GM03348 (cell line): ENCODE results near the gene GRIK1.

ENCODE experiments used
- DNase-seq: peaks from one replicate; pipeline ENCODE4 v3.0.0; 2012; ENCODE audit warnings: low spot score

GRIK1 gene

DNA sequence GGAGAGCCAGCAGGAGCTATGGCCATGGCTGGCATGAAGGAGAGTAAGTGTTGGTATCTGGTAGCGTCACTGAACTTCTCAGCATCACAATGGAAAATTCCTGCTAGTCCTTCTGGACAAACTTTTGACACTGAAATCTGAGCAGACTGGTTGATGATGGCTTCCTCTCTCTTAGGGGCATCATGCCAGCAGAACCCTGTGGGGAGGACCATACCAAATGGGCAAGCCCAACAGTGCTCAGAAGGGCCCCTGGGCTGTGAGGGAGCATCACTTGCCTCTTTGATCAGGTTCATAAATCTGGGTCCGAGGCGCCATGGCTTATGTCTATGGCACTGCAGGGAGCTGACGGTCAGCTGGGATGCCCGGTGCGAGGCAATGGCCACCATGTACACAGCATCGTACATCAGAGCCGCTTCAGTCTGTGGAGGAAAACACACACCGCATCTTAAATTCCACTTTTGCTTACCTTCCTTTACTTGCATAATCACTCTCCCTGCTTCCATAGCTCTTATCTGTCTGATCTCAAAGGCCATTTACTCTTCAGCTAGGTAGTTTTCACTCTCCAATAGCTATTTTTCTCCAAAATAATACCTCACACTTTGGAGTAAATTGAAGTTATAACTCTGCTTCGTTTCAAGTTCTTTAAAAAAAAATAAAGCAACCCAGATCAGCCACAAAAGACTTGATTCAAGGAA lies 297.1 kb downstream of the GRIK1 start:
- no peak for DNase-seq

DNA sequence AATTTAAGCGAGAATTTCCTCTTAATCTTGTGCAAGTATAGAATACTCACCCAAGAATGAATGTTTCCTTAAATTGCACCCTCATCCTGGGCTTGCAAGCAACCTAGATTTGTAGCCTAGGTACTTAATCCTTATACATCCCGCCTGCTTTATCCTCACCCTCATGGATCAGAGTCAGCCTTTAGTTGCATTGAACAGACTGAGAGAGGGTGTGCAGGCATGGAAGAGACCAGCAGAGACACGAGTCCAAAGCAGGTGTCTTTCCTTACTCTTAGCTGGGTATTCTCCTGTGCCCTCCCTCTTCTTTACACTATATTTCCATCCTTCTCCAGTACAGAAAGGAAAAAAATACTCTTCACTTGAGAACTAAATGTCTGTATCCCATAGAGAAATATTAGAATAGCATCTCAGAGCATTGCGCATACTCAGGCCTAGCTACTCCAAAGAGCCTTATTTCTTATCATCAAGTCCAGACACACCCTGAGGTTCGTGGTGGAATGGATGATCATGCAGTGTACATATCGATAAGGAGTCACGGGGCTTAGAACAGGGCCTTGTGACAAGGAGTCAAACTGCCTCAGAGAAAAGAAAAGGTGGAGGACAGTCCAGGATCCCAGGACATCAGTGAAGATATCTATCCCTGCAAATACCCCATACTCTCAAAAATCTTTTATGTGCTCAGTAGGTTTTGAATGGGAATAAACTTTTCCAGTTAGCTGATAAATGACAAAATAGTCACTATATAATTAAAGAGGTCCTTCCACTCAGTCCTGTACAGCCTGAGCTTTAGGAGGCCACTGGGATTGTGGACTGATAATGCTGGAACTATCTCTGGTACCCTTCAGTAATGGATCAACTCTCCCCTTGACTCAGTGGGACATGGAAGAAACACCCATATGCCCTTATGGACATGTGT lies 297.9 kb downstream of the GRIK1 start:
- DNase-seq = no peak

DNA sequence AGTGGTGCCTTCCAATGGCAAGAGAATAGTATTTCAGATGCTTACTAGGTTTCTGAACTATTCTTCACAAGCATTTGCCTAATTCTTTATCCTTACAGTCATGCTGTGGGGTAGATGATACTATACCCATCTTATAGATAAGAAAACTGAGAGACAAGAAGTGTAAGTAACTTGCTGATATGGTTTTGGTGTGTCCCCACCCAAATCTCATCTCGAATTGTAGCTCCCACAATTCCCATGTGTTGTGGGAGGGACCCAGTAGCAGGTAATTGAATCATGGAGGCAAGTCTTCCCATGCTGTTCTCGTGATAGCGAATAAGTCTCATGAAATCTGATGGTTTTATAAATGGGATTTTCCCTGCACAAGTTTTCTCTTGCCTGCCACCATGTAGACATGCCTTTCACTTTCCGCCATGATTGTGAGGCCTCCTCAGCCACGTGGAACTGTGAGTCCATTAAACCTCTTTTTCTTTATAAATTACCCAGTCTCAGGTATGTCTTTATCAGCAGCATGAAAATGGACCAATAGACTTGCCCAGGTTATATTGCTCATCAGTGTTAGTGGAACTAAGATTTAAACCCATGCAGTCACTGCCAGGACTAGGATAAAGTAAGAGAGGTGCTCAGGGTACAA lies 298.7 kb downstream of the GRIK1 start:
- no peak for DNase-seq

DNA sequence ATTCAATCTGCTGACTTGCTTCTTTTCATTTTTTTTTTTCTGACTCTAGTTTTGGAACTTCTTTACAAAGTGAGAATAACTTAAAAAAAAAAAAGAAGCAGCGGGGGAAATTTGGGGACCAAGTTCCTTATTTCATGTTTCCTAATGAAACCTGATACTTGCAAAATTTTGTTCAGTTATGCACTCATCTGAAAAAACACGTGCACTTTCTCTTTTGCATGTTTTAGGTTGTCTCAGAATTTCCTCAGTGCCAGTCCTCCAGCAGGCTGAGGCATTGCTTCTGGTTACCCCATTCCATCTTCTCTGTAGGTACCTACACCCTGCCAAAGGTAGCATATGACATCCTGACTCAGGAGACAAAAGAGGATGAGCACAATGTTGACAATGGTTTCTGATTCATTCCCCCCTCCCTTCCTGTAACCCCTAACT lies 299.7 kb downstream of the GRIK1 start:
- DNase-seq = no peak

DNA sequence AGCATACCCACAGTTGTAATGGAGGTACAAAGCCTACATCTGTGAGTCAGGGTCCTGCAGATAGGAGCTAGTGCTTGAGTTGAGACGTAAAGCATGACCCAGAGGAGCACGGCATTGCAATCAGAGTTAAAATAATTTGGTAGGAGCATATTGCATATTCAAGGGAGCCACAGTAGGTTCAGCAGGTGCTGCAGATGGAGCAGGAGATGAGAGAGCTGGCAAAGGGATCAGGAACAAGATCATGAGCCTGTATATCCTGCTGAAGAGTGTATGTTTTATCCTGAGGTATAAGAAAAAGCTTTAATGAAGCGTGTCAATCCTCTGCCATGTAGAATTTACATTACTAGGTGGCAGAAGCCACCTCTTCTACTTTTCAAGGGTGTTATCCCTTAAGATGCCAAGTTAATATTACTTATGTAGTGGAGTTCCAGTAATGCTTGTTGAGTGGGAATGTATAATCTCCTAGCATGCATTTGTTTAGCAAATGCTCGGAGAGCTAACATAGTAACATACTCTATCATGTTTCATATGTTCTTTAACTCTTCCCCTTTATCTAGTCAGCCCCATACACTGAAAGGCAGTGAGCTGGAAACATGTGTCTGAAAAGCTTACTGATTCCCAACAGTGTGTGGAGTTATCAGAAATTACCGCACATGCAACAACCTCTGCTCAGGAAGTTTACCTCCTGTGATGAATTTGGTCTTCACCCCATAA lies 300.3 kb downstream of the GRIK1 start:
- DNase-seq = no peak

DNA sequence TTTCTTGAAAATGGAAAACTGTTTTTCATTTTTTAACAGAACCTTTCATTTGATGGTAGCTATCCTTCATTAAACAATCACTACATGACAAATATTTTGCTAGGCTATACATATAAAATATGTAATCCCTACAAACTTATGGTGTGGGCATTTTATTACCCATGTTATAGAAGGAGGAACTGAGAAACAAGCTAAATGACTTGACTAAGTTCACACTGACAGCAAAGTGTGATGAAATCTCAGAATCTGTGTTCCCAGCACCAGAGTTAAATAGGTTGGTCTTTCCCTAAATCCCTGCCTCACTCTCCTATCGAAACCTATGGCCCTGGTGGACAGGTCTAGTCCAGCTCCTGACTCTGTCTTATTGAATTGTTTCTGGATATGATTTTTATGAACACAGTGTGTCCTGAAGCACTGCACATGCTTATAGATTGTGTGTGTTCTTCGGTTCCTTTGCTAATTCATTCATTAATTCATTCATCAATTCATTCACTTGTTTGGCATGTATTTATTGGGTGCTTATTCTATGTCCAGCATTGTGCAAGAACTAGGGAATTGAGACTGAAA lies 301.0 kb downstream of the GRIK1 start:
- DNase-seq = no peak

DNA sequence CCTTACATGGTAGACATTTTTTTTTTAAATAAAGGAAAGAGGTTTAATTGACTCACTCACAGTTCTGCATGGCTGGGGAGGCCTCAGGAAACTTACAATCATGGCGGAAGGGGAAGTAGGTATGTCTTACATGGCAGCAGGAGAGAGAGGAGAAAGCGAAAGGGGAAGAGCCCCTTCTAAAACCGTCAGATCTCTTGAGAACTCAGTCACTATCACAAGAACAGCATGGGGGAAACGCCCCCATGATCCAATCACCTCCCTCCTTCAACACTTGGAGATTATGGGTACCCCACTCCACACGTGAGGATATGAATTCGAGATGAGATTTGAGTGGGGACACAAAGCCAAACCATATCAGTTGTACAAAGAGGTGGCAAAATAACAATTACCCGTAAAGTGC lies 301.7 kb downstream of the GRIK1 start:
- DNase-seq = no peak

DNA sequence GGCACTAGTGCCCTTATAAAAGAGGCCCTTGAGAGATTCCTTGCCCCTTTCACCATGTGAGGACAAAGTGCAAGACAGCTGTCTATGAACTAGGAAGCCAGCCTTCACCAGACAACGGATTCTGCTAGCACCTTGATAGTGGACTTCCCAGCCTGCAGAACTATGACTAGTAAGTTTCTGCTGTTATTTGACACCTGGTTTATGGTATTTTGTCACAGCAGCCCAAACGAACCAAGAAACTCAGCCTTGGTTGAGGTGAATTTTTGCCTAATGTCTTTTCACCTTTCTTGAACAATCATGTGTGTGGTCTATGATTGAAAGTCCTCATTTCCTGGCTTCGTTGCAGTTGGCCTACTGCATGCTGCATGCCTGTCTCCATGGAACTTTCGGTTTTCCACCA lies 302.2 kb downstream of the GRIK1 start:
- no peak for DNase-seq

DNA sequence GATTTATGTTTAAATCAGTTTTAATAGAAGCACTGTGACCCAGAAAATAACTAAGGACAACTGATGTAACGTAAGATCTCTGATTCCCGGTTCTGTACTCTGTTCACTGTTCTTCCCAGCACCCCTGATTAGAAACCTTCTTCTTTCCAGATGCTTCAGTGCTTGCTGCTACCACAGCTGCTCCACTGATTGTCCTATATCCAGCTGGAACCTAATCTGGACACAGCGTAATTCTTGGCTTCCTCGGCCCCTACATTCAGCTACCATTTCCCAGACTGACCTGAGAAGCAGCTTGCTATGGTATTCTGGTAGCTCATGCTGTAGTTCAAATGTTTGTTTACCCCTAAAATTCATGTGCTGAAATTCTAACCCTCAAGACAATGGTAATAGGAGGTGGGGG lies 302.7 kb downstream of the GRIK1 start:
- no peak for DNase-seq

DNA sequence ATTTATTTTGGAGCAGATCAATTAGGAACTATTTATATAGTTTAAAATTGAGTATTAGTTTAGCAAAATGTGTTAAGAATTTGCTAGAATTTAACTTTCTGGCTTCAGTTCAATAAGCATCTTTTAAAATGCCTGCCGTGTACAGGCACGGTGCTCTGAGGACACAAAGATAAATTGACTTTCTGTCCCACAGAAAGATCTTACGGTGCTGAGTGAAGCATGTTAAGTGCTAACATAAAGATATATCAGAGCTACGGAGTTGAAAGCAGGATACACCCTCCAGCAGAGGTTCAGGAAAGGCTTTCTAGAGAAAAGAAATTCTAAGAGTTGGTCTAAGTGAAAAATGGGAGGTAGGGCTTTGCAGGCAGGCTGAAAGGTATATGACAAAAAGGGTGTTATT lies 305.4 kb downstream of the GRIK1 start:
- no peak for DNase-seq

DNA sequence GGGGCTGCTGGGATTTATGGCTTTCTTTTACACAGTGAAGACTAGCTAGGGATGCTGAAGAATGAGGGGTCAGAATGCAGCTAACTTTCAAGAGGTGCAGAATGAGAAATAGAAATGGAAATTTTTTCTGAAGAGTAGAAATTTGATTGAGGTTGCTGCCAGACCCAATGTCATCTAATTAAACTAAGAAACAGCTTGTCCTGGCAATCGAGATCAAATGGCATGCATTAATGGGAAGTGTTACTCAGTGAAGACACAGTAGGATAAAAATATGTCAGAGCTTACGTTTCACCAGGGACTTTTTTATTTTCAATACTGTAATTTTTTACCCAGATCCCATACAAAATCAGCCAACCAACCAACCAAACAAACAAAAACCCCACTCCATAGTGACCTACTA lies 306.0 kb downstream of the GRIK1 start:
- DNase-seq = no peak

DNA sequence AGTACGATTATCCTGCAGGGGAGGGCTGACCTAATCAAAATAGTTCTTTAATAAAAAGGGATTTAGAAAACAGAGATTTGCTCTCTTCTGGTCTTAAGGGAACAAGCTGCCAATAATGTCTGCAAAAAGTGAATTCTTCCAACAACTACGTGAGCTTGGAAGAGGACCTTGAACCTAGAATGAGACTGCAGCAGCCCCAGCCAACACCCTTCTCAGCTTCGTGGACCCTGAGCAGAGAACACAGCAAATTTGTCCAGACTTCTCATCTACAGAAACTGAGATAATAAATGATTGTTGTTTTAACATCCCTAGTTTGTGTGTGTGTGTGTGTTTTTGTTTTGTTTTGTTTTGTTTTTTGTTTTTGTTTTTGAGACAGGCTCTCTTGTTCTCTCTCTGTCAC lies 309.4 kb downstream of the GRIK1 start:
- DNase-seq = no peak

DNA sequence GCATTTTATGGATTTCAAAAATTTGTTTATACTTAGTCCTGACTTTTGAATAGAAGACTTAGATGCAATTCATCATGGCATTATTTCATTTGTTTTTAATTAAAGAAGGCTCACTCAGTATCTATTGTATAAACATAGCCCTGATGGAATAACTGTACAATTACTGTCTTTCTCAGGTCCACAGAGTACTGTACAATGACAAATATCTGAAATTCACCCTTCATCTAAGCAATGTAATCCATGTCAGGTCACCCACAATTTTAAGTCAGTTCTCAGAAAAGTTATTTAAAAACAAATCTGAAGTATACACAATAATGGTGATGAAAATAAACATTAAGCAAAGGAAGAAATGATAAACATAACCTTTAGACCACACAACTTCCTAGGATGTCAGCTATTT lies 311.9 kb downstream of the GRIK1 start:
- no peak for DNase-seq

DNA sequence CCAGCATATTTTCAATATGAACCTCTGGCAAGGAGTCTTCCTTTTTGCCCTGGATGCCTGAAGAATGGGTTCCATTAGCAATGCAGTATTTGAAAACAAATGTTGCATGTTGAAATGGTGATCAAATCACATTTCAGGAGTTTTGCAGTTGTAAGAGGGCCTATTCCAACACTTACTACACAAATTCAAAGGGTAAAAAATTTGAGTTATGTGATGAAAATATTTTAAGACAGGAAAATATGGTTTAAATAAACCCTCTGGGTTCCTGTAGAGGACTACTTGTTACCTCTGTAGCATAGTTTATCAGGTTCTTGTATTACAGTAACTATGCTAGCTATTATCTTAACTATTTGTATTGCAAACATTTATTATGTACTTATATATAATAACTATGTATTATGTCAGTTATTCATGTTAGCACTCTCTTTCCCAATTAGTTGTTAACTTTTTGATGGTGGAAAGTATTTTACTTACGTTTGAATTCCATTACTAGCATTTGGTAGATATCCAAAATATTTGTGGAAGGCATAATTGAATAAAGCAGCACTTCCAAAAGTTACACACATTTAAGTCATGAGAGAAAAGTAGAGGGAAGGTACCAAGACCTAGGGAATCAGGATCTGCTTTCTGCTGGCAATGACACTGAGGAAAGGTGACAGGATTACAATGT lies 312.9 kb downstream of the GRIK1 start:
- DNase-seq = no peak

DNA sequence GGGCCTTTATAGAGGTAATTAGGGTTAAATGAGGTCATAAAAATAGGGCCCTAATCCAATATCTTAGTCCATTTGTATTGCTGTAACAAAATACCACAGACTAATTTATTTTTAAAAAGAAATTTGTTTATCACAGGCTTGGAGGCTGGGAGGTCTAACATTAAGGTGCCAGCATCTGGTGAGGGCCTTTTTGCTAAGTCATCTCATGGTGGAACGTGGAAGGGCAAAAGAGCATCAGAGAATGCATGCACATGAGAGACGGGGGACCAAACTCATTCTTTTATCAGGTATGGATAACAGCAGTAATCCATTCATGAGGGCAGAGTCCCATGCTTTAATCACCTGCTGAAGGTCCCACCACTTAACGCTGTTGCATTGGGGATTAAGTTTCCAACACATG lies 313.8 kb downstream of the GRIK1 start:
- no peak for DNase-seq

DNA sequence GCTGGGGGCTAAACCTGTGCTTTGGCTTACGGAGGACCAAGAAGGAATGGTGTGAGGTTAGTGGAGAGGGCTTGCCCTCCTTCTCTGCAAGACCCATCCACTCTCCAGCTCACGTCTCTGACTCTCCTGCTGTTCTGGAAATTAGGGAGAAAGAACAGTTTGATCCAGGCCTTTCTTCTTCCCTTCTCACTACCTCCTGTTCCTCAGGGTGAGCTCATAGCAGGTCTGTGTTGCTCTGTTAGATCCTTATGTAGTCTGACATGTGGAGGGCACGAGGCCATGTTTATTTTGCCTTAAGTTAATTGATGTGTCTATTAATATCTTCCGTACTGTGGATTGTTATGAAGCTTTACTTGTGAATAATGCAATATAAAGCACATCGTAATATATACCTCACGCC lies 315.0 kb downstream of the GRIK1 start:
- DNase-seq = no peak

DNA sequence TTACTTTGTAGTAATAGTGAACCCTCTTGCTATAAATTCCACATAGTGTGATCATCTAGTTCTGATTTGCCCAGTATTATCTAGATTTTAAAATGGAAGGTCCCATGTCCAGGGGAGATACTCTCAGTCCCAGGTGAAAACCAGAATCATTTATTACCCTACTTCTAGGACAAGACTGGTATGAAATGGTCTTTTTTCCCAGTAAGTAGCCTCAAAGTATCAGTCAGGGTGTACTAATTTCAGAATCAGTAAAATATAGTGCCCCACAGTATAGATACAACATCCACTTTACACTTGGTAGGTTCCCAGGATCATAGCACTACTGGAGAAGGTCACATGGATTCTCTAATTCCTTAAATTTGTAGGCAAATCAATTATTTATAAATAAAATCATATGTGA lies 318.3 kb downstream of the GRIK1 start:
- DNase-seq = no peak

DNA sequence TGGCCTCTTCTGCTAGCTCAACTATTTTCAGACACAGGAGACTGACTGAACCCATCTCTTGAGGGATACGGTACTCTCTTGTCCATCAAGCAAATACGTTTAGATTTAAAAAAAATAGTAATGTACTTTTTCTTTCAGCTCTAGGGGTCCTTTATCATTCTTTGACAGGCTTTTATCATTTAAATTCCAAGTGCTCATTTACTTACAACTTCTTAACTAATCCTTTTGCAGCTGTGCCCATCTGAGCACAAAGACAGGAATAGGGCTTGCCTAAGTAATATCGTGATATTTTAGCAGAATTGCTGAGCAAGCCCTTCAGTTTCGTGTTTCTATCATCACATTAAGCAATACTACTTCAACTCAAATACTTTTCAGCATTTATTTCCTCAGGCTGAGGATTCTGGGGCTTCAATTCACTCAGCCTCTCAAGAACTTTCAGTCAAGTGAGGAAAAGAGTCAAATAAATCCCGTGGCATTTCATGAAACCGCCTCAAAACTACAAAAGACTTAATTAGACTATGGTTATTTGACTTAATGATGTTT lies 323.5 kb downstream of the GRIK1 start:
- DNase-seq = no peak

DNA sequence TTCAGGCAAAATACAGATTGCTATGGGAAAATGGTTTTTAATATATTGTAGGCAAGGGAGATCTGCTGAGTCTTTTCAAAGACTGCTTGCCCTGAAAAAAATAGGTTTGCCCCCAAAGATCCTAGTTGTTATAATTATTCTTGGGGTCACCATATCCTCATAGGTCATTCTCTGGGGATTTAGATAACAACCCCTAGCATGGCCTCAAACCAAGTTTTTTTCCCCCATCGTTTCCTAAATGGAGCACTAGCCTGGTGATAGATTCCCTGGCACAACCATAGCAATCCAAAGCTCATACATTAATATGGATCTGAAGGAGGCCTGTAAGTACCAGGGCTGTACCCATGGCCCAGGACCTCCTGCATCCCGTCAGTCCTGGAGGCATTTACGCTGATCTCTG lies 325.9 kb downstream of the GRIK1 start:
- no peak for DNase-seq

DNA sequence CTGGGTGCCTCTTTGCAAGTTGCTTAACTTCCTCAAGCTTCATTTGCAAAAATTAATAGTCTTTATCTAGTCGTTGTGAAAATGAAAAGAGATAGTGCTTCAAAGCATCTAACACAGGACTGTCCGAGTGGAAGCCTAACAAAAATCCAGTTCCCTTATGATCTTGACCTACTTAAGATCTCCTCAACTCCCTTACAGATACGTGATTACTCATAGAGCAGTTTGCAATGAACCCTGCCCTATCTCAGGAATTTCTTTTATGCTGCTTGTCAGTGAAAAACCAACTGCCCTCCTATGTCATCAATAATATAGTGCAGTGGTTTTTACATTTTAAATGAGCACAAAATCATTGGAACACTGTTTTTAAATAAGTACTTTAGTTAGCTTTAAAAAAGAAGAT lies 326.8 kb downstream of the GRIK1 start:
- DNase-seq = no peak

DNA sequence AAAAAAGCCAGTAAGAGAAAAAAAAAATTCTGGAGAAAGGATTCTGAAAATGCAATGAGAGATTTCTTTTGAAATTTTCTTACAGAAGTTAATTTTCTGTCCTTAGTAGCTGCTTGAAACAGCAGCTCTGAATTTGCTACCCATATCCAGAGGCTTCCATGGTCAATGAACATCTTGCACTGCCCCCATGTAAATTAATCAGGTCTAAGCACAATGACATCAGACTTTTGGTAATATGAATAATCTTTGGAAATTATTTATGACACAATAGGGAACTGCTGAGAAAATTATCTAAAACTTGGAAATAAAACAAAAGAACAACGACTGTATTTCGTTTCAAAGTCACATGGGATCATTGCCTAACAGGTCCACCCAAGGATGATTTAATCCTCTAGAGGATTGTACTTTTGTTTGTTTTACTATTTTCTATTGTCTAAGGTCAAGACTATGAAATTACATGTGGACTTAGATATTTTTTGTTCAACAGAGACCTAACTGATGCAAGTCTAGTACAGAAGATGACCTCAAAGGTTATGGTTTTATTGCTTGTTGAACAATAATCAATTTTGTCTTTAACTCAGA lies 328.9 kb downstream of the GRIK1 start:
- DNase-seq = no peak
